Stimulated activated CD4-positive, alpha-beta T cell treated with anti-CD3 and anti-CD28 coated beads, Interleukin-4, amount 100 ng/mL, for 24 hours (primary cell): Measurements from ENCODE around the gene FBXL15.

Experiments
- DNase-seq: peaks from one replicate; pipeline ENCODE4 v3.0.0-alpha.2; 2020

Gene FBXL15

DNA sequence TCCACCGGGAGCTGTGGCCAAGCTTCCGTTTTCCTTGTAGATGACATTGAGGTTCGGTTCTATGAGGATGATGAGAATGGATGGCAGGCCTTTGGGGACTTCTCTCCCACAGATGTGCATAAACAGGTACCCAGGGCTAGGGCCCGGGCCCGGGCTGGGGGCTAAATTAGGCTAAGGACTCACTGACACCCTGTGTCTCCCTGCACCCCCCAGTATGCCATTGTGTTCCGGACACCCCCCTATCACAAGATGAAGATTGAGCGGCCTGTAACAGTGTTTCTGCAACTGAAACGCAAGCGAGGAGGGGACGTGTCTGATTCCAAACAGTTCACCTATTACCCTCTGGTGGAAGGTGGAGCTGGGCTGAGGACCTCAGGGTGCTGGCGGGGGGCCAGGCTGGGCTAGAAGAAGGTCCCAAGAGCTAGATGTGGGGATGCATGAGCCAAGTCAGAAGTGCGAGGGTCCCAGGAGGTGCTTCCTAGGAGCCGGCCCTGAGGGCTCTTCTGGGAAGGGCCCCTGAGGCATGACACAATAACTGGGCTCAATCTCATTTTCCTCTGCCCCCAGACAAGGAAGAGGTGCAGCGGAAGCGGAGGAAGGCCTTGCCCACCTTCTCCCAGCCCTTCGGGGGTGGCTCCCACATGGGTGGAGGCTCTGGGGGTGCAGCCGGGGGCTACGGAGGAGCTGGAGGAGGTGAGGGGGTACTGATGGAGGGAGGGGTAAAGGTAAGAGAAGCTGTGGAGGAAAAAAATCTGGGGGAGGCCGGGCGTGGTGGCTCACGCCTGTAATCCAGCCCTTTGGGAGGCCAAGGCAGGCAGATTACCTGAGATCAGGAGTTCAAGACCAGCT, 22.2 kb upstream of the FBXL15 start:
- no peak for DNase-seq

- DNase-seq: peak; percentile 86
Observed at GRCh38 chr10:102399217-102400021, 21.2 kb upstream of the FBXL15 start.

- DNase-seq: no peak
Observed at GRCh38 chr10:102400076-102400475, 20.6 kb upstream of the FBXL15 start.

- no peak for DNase-seq
Observed at GRCh38 chr10:102400598-102401341, 19.9 kb upstream of the FBXL15 start.

- DNase-seq: no peak
Observed at GRCh38 chr10:102401342-102401654, 19.3 kb upstream of the FBXL15 start.

DNA sequence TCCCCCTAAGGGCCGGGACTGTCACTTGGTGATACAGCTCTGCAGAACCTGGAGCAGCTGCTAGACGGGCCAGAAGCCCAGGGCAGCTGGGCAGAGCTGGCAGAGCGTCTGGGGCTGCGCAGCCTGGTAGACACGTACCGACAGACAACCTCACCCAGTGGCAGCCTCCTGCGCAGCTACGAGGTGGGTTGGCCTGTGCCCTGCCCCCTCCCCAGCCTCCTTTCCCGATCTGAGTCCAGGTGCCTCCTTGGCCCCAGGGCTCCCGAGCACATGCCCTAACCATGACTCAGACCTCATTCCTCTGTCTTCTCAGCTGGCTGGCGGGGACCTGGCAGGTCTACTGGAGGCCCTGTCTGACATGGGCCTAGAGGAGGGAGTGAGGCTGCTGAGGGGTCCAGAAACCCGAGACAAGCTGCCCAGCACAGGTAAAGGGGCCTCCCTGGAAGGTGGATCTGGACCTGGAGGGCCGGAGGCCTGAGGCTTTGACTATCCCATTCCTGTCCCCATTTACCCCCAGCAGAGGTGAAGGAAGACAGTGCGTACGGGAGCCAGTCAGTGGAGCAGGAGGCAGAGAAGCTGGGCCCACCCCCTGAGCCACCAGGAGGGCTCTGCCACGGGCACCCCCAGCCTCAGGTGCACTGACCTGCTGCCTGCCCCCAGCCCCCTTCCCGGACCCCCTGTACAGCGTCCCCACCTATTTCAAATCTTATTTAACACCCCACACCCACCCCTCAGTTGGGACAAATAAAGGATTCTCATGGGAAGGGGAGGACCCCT, 18.7 kb upstream of the FBXL15 start:
- DNase-seq: no peak

- no peak for DNase-seq
Observed at GRCh38 chr10:102402512-102402896, 18.1 kb upstream of the FBXL15 start.

DNA sequence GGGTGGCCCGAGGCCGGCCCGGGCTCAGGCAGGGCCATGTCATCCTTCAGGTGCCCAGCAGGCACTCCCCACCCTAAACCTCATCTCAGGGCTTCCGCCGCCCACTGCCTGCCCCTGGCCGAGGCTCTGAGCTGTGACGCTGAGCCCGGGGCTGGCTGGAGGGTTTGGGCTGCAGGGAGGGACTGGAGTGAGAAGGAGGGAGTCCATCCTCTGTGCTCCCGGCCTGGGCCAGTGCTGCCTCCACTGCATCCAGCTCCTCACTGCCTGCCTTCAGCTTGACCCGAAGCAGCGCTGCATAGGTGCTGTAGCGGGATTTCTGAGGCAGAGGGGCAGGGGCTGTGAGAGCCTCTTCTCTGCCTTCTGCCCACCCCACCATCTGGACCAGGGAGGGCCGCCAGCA, 17.5 kb upstream of the FBXL15 start:
- DNase-seq: no peak

DNA sequence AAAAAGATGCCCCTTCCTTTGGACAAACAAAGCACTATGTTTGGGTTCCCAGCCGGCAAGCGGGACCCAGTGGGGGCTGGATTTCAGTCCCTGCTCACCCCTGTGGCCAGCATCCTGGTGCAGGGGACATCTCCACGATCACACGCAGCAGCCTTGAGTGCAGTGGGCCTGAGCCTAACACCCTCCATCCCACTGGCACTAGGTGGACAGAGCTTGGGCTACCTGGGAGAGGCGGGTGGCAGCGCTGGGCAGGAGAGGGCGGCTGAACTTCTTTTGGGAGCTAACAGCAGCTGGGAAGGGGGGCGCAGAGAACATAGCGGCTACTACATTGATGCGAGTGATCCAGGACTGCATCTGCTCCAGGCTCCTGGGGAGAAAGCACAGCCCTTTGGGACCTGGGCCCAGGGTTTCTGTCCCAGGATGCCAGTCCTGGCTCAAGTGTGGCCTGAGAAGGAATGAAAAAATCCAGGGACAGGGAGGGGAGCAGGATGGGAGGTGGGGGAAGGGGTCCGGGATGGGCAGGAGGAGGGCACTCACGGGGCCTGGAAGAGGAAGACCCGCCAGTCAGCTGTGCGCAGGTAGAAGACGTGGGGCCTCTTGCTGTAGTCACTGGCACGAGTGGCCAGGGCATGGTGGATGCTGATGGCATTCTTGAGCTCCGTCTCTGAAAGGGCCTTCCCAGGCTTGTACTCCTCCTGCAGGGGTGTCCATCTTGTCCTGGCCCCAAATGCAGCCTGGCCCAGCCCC, 16.1 kb upstream of the FBXL15 start:
- DNase-seq: no peak

DNA sequence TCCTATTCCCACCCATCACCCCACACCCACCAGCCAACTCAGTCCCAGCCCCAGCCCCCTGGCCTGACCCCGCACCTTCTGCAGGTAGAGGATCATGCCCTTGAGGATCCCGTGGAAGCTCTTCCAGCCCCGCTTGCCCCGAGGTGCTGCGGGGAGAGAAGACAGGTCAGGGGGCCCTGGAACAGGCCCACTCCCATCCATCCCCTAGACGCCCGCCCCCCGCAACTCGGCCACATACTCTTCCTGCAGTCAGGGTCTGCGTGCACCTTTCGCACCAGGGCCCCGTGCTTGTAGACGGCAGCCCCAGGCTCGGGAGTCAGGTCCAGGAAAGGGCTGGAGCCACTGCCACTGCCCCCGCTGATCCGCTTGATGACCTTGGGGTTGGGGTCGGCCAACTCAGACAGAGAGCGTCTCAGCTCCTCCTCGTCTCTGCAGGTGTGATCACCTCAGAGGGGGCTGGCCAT, 15.5 kb upstream of the FBXL15 start:
- DNase-seq: no peak

- DNase-seq: no peak
Observed at GRCh38 chr10:102405632-102406031, 15.0 kb upstream of the FBXL15 start.

GRCh38 chr10:102406815-102407214, 13.8 kb upstream of the FBXL15 start:
- no peak for DNase-seq

DNA sequence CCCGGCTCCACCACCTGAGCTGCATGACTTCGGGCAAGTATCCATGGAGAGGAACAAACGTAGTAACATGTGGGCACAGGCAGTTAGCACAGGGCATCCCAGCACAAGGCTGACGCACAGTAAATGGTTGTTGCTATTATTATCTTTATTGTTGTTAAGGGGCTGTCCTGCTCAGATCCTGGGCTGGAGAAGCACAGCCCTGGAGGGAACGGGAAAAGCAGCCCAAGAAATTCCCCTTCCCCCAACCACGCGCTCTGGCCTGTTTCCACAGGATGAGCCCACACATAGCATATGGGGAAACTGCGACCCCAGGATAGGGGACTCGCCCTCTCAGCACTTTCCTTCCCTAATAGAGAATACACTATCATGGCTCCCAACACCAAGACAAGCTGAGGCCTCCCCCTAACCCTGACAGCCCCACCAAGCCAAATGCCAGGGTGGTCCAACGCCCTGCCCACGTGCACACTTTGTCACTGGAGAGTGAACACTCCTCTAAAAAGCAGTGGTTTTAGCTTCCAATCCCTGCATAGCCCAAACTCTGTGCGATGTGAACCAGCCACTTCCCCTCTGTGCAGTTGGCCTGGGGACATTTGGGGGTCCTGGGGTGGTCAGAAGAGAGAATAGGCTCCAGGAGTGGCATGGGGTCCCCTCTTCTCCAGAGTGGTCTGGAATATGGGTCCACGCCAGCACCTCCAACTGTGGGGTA, 13.1 kb upstream of the FBXL15 start:
- no peak for DNase-seq

DNA sequence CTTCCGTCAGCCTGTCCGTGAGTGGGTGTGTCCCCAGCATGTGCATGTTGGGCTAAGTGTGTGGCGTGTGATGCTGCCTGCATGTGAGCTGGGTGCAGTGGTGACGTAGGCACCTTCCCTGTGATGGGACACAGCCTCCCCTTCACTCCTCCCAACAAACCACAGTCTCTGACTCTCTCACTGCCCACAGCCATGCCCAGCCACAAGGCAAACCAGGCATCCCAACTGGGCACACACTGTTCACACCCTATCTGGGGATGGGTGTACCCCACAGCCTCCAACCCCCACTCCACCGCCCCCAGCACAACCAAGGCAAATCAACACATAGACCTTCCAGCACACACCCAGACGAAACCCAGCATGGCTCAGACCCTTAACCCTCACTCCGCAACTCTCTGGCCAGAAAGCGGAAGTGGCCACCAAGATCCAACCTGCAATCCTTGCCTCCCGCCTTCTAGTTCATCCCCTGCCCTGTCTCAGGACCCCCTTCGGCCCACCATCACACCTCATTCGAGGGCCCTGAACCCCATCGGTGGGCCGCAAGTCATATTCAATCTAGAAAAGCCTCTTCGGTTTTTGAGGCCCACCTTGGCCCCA, 12.4 kb upstream of the FBXL15 start:
- no peak for DNase-seq

DNA sequence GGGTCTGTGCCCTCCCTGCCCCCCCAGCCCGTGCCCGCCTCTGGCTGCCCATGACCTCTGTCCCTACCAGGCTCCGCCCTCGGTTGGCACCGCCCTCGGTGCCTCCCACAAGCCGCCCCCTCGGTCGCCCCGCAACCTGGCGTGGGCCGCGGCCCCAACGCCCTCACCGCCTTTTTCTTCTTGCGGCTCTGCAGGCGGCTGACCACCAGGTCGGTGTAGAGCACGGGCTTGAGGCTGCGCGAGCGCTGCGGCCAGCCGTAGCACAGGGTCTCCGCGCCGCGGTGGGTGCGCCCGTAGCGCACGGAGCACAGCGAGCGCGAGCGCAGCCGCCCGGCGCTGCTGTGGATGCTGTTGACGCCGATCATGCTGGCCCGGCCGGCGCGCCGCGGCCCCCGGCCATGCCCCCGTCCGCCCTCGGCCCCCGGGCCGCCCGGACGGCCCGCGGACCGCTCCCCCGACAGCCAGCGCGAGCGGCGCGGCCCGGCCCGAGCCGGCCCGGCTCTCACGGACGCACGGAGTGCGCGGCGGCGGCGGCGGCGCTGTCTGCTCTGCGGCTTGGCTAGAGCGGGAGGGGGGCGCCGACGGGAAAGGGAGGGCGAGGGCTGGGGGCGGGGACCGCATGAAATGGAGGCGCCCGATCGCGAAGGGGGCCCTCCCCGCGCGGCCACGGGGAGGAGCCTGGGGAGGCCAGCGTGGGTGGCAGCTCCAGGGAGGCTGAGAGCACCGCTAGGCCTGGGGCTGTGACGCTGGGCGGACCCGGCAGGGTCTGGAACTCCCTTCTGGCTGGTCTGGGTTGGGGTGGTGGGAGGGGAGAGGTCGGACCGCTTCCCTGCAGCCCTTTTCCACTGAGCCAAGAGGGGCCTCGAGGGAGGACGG, 11.7 kb upstream of the FBXL15 start:
- DNase-seq: peak; percentile 81

GRCh38 chr10:102409604-102410428, 10.8 kb upstream of the FBXL15 start:
- no peak for DNase-seq

- DNase-seq: peak; percentile 67
Observed at GRCh38 chr10:102410429-102411073, 10.1 kb upstream of the FBXL15 start.
